Thoracic aorta (tissue), 2 donors: Measurements from ENCODE around the gene GLT8D1. TPM values are rescaled to one million over a fixed set of nuclear protein-coding genes. Genes with fewer than 3 reads are reported as not detected.
"Not testable (repeated sequence)": the region's sequence is repeated elsewhere in the genome, so short reads cannot be mapped to it uniquely, and the experiment has no call there.

Source experiments
- ATAC-seq: fragments of 150-250 bp; one replicate; pipeline ENCODE4 v1.8.0; 2017; ENCODE audit warnings: low read depth; ENCODE audit not compliant: insufficient number of reproducible peaks, low FRiP score
- DNase-seq: peaks from one replicate; pipeline ENCODE4 v3.0.0-alpha.2; 2020; ENCODE audit warnings: low spot score
- H3K27ac ChIP-seq, 2 donors: fragments of 200-600 bp; sonication (generic); 1 replicate in 1 of 2; 2 replicates in 1 of 2; pipeline ENCODE4 v1.5.1; 2016; ENCODE audit warnings: mild to moderate bottlenecking in 2 of 2, moderate library complexity in 2 of 2
- H3K27me3 ChIP-seq: fragments of 200-600 bp; sonication (generic); replicated peaks from 2 replicates; pipeline ENCODE4 v1.6.0; 2016; ENCODE audit warnings: mild to moderate bottlenecking; ENCODE audit not compliant: insufficient read depth
- H3K36me3 ChIP-seq: fragments of 200-600 bp; sonication (generic); one replicate; pipeline ENCODE4 v1.5.1; 2016
- H3K4me1 ChIP-seq, 2 donors: fragments of 200-600 bp; sonication (generic); 1 replicate in 1 of 2; 2 replicates in 1 of 2; pipeline versions ENCODE4 v1.5.1 to v1.6.0; 2016; ENCODE audit warnings: low read depth in 2 of 2, mild to moderate bottlenecking in 1 of 2; ENCODE audit not compliant: control insufficient read depth in 1 of 2
- H3K4me3 ChIP-seq: fragments of 200-600 bp; sonication (generic); 2 replicates; pipeline ENCODE4 v1.5.1; 2016; ENCODE audit warnings: mild to moderate bottlenecking
- H3K9me3 ChIP-seq: fragments of 200-600 bp; sonication (generic); 2 replicates; pipeline ENCODE4 v1.5.1; 2016
- total RNA-seq, 2 donors: library from RNA; depleted of rRNA; stranded (reverse); fragments of >200 nt; gene quantifications; one replicate each; pipeline versions ENCODE4 v1.1.0 to v1.2.3, GENCODE V29; 2016
- TF ChIP-seq, protein P1 (sequence below): fragments of 200-600 bp; sonication (generic); IDR thresholded peaks from one replicate; pipeline ENCODE4 v1.5.1; 2019; ENCODE audit warnings: antibody characterized with exemption

The GLT8D1 gene
- total RNA-seq, 2 donors from 2014 or later, result 54.4 to 64.6 TPM

- Histone ChIP-seq H3K27me3 (no peaks in the 10 kb centered on the region), H3K4me1 (peaks cover 22 to 49% of the 10 kb centered on the region in 2 donors), H3K36me3 (peaks cover 21% of the 10 kb centered on the region), H3K27ac (peak overlapping the region in 1 of 2 donors; percentile 37), H3K9me3 (no peaks in the 10 kb centered on the region), H3K4me3 (no peak overlapping the region)
- TF ChIP-seq, protein P1, sequence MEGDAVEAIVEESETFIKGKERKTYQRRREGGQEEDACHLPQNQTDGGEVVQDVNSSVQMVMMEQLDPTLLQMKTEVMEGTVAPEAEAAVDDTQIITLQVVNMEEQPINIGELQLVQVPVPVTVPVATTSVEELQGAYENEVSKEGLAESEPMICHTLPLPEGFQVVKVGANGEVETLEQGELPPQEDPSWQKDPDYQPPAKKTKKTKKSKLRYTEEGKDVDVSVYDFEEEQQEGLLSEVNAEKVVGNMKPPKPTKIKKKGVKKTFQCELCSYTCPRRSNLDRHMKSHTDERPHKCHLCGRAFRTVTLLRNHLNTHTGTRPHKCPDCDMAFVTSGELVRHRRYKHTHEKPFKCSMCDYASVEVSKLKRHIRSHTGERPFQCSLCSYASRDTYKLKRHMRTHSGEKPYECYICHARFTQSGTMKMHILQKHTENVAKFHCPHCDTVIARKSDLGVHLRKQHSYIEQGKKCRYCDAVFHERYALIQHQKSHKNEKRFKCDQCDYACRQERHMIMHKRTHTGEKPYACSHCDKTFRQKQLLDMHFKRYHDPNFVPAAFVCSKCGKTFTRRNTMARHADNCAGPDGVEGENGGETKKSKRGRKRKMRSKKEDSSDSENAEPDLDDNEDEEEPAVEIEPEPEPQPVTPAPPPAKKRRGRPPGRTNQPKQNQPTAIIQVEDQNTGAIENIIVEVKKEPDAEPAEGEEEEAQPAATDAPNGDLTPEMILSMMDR, result no peak
- ATAC-seq (no peak), DNase-seq (no peak)
Measured at GRCh38 chr3:52682016-52682415, 23.6 kb downstream of the GLT8D1 start.

DNA sequence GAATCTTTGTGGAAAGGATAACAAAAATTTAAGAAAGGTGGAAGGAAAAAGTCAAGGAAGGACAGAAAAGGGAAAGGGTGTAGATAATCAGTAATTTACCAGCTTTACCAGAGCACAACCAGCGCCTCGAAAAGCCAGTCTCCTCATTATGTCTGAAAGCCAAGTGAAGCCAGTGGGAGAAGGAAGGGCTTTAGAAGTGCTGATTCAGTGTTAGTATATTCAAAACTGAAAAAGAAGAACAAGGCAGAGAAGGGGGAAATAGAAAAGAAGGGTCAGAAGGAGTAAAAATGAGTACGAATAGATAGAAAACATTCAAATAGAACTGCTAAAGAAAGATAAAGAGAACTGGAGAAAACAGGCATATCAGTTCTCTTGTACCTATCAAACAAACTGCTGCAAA, 24.0 kb downstream of the GLT8D1 start:
- peak overlapping the region in 1 of 2 donors; percentile 37 for H3K27ac ChIP-seq
- H3K9me3 ChIP-seq, result no peaks in the 10 kb centered on the region
- ATAC-seq (no peak), DNase-seq (no peak)
- H3K36me3 ChIP-seq, result peaks cover 26% of the 10 kb centered on the region
- no peaks in the 10 kb centered on the region for H3K27me3 ChIP-seq
- TF ChIP-seq, protein P1, result no peak
- H3K4me3 ChIP-seq, result no peak overlapping the region
- H3K4me1 ChIP-seq, result peaks cover 20 to 44% of the 10 kb centered on the region in 2 donors

DNA sequence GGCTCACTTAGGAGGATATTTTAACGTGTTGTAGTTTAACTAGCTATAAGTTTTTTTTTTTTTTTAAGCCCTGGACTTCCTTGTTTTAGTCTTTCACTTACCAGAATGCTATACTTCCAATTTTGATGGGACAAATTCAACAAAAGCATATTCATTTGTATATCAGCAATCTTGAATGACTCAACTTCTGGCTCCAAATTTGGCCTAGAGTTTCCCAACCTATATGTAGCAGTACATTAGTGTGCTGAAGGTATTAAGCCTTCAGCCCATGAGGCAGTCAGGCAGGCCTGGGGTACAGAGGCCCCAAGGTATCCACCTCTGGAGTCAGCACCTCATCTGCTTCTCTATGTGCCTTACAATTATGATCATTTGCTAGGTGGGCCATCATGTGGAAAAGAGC, 25.8 kb downstream of the GLT8D1 start:
- TF ChIP-seq, protein P1, result no peak
- ATAC-seq (no peak), DNase-seq (no peak)
- Histone ChIP-seq H3K4me3 (no peak overlapping the region), H3K9me3 (no peaks in the 10 kb centered on the region), H3K36me3 (peaks cover 31% of the 10 kb centered on the region), H3K4me1 (peaks cover 17 to 37% of the 10 kb centered on the region in 2 donors), H3K27me3 (no peaks in the 10 kb centered on the region), H3K27ac (no peak overlapping the region)

DNA sequence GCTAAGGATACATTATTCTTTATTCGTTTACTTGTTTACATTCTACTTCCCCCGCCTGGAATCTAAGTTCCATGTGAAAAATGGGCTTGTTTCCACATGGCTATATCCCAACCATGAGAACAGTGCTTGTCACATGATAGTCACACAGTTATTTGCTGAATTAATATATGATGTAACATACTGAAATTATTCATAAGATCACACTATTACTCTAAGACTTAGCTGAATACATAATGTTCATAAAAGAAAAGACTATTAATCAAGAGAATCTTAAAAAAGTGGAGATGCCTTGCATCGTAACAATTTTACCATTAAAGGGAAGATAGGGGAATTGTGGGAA, 26.4 kb downstream of the GLT8D1 start:
- DNase-seq (no peak), ATAC-seq (no peak)
- H3K36me3 ChIP-seq, result peaks cover 31% of the 10 kb centered on the region

GRCh38 chr3:52678265-52679198, 27.1 kb downstream of the GLT8D1 start:
- H3K27ac ChIP-seq, result no peak overlapping the region
- DNase-seq, result no peak
- TF ChIP-seq, protein P1, result no peak
- no peaks in the 10 kb centered on the region for H3K27me3 ChIP-seq
- no peak overlapping the region for H3K4me3 ChIP-seq
- peaks cover 31% of the 10 kb centered on the region for H3K36me3 ChIP-seq
- no peaks in the 10 kb centered on the region for H3K9me3 ChIP-seq
- ATAC-seq, result no peak
- H3K4me1 ChIP-seq, result peaks cover 6 to 25% of the 10 kb centered on the region in 2 donors

More for the DNA sequence above, 26.4 kb downstream of the GLT8D1 start:
- Histone ChIP-seq H3K27me3 (no peaks in the 10 kb centered on the region), H3K4me3 (no peak overlapping the region), H3K9me3 (no peaks in the 10 kb centered on the region), H3K27ac (no peak overlapping the region), H3K4me1 (peaks cover 10 to 31% of the 10 kb centered on the region in 2 donors)
- TF ChIP-seq, protein P1, result no peak

DNA sequence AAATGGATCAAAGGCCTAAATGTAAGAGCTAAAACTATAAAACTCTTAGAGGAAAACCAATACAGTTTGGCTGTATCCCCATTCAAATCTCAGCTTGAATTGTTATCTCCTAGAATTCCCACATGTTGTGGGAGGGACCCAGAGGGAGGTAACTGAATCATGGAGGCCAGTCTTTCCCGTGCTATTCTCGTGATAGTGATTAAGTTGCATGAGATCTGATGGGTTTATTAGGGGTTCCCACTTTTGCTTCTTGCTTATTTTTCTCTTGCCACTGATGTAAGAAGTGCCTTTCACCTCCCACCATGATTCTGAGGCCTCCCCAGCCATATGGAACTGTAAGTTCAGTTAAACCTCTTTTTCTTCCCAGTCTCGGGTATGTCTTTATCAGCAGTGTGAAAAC, 29.4 kb downstream of the GLT8D1 start:
- H3K9me3 ChIP-seq, DNase-seq, H3K4me1 ChIP-seq, H3K4me3 ChIP-seq, H3K27me3 ChIP-seq, ATAC-seq, H3K27ac ChIP-seq: not testable (repeated sequence)
- peaks cover 31% of the 10 kb centered on the region for H3K36me3 ChIP-seq
